ENCODE measurements around the gene METRNL.
"Not testable (repeated sequence)": the region's sequence is repeated elsewhere in the genome, so short reads cannot be mapped to it uniquely, and the experiment has no call there.

The METRNL gene, protein sequence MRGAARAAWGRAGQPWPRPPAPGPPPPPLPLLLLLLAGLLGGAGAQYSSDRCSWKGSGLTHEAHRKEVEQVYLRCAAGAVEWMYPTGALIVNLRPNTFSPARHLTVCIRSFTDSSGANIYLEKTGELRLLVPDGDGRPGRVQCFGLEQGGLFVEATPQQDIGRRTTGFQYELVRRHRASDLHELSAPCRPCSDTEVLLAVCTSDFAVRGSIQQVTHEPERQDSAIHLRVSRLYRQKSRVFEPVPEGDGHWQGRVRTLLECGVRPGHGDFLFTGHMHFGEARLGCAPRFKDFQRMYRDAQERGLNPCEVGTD

DNA sequence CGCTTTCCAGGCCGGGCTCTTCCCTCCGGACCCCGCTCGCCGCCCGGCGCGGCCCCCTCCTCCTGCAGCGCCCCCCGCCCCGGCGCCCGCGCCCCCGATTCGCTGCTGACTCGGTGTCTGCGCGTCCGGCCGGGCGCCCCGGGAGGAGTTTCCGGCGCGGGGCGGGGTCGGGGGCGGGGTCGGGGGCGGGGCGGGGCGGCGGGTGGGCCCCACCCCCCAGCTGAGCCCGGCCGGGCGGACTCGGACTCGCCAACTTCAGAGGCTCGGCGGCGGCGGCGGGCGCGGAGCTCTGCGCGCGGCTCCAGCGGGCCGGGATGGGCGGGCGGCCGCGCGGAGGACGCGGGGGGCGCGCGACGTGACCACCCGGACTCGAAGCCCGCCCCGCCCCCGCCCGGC, at the start of gene METRNL:
METRNL (plus strand) TSS at position 258 of the 396 bp plus-strand sequence. CDS start 207 bp downstream, outside the sequence.
- DNase-seq: peak; percentile 64

DNA sequence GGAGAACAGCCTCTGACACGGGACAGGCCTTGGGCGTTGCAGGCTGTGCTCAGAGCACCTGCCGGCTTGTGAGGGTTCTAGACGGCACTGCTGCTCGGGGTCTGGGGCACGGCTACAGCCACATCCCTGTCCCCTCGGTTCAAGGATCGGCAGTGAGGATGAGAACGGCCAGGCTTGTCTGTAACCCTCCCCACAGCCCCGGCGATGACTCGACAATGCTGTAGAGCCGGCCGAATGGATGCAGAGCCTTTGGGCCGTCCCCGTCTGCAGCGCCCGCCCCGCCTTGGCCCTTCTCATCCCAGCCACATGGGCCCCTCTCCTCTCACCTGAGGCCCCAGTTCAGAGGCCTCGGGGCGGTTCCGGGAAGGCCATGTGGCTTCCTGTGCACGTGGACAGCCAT, 49.0 kb upstream of the METRNL start:
- no peak for DNase-seq

DNA sequence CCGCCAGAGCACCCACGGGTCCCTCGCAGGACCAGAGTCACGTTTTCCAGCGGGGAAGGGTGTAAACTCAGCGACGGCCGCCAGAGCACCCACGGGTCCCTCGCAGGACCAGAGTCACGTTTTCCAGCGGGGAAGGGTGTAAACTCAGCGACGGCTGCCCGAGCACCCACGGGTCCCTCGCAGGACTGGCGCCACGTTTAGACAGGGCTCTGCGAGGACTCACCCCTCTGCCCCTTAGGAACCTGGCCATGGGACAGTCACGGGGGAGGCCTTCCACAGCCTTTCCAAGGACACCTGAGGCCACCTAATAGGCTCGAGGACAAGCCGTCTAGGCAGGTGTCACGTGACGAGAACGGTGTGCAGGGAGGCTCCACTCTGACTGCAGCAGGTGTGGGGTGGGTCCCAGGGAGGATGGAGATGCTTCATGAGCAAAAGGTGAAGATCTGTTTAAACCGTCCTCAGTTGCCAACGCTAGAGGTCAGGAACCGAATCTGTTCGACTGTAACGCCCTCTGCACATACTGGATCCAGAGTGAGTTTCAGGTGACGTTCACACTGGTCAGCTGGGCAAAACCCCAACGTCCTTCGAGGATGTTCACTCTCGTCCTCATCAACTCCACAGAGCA, 48.0 kb upstream of the METRNL start:
- DNase-seq: no peak

DNA sequence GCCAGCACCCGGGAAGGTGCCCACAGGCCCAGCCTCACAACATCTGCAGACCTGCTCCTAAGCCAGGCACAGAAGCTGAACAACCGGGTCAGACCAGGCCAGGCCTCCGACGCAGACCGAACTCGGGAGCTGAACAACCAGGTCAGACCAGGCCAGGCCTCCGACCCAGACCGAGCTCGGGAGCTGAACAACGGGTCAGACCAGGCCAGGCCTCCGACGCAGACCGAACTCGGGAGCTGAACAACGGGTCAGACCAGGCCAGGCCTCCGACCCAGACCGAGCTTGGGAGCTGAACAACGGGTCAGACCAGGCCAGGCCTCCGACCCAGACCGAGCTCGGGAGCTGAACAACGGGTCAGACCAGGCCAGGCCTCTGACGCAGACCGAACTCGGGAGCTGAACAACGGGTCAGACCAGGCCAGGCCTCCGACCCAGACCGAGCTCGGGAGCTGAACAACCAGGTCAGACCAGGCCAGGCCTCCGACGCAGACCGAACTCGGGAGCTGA, 47.4 kb upstream of the METRNL start:
- DNase-seq: not testable (repeated sequence)

DNA sequence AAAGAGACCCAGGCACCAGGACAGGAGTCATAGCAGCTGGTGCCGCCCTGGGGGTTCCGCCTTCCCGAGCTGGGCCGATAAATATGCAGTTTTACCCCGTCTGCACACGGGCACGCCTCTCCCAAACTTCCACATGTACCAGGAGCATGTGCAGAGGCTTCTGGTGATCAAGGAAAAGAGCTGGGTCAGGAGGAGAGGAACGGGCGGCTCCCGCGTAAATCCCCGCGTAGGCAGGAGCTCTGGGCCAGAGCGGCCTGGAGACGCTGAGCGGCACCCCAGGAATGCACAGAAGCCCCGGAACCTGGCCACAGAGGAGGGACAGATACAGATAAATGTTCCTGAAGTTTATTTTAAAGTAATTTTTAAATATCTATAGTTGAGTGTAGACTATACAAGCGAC, 46.6 kb upstream of the METRNL start:
- DNase-seq: no peak

DNA sequence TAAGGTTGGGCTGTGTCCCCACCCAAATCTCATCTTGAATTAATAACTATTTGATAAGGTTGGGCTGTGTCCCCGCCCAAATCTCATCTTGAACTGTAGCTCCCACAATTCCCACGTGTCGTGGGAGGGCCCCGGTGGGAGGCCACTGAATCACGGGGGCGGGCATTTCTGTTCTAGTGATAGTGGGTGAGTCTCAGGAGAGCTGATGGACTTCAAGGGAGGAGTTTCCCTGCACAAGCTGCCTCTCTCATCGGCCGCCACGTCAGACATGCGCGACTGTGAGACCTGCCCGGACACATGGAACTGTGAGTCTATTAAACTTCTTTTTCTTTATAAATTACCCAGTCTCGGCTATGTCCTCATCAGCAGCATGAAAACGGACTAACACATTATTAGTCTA, 44.9 kb upstream of the METRNL start:
- no peak for DNase-seq

DNA sequence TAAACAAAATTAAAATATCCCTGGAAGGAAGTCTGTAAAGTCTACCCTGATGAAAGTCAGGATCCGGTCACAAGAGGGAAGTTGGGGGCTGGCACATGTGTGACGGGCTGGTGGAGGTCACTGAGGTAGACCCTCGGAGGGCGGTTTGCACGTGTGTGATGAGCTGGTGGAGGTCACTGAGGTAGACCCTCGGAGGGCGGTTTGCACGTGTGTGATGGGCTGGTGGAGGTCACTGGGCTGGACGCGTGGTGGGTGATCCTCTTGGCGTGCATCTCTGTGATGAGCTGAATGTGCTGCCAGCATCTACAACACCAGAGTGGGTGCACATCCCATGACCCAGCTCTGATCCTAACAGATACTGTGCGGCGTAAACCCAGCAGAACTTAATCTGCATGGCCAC, 43.7 kb upstream of the METRNL start:
- no peak for DNase-seq

DNA sequence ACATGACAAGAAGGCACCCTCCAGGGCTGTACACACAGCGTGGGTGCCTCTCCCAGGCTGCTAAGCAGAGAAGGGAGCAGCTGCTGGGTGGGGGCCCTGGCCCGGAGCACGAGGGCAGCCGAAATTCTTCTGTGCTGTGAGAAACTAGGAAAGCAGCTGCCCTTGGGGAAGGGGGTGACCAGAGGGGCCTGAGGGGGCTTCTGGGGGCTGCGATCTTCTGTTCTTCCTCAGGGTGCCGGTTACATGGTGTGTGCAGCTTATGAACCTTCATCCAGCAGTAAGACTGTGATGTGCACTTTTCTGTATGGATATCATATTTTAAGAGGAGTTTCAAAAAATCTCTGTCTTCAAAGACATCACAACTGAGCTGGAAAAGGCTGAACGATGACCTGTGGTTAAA, 43.2 kb upstream of the METRNL start:
- no peak for DNase-seq

DNA sequence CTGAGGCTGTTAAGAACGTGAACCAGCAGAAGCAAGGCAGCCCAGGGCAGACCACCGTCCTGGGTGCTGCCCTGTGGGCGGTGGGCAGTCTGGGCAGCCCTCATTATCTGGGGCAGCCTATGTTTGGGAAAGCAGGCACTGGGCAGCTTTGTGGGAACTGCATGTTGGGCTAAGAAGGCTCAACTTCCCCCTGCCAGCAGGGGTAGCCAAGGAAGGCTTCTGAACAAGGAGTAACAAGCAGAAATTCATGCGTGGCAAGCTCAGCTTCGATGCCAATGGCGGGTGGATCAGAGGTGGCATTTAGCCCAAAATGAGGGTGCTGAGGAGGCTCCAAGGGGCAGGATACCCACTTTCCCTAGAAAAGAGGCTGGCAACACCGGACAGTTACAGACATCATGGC, 42.7 kb upstream of the METRNL start:
- DNase-seq: no peak

DNA sequence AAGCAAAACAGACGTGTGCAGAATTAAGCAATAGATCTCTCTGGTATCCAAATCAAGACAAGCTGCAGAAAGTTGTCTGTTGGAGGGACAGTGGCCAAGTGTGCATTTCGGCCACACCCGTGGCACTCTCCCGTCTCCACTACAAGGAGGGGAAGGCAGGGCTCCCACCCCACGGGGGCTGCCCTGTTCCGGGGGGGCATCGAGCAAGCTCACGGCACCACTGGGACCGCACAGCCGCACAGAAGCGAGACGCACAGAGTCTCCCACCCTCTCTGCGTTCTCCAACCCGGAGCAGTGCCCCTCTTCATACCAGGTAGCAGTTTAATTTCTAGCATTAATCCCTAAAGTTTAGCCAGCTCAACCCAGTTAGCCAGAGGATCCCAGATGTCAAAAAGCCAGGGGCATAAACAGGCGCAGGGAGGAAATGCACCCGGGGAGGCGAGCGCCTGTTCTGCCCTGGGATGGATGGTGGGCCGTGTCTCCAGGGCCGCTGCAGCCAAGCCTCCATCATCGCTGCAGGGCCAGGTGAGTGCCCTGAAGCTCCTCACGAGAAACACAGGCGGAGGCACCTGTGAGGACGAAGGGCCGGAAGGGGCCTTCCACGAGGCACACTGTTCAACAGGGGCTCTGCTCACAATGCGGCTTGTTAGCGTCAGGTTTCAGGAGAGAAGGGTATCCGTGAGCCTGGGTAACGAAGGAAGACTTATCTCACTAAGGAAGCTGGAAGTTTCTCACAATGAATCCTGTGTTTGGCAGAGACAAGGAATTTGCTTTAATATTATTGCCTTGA, 42.1 kb upstream of the METRNL start:
- no peak for DNase-seq

DNA sequence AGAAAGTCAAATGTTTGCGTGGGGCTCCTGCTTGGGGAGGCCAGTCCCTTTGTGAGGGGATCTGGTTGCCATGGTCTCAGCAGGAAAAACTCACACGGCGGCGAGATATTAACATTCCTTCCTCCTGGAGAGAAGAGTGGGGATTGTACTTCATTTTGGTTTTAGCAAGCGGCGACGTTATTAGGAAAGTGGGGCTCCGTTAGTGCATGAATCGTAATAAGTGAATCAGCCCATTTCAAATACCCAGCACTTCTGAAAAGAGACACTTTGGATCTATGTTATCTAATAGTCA, 41.6 kb upstream of the METRNL start:
- no peak for DNase-seq

DNA sequence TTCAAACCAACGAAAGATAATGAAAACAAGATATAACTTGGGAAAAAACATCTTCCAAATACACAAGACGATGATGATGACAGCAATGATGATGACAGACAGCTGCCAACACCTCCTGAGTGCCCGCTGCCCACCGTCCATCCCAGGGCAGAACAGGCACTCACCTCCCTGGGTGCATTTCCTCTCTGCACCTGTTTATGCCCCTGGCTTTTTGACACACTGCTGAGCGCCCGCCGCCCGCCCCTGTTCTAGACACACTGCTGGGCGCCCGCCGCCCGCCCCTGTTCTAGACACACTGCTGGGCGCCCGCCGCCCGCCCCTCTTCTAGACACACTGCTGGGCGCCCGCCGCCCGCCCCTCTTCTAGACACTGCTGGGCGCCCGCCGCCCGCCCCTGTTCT, 40.4 kb upstream of the METRNL start:
- DNase-seq: not testable (repeated sequence)

DNA sequence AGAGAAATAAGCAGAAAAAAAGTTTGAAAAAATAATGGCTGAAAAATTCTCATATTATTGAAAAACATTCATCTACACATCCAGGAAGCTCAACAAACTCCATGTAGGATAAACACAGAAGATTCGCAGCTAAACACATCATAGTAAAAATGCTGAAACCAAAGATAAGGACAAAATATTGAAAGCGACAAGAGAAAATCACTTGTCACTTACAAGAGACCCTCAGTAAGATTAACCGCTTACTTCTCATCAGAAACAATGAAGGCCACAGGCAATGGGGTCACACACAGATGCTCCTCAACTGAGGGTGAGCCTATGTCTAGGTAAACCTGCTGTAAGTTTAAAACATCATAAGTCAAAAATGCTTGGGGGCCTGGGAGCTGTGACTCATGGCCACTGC, 38.1 kb upstream of the METRNL start:
- no peak for DNase-seq

DNA sequence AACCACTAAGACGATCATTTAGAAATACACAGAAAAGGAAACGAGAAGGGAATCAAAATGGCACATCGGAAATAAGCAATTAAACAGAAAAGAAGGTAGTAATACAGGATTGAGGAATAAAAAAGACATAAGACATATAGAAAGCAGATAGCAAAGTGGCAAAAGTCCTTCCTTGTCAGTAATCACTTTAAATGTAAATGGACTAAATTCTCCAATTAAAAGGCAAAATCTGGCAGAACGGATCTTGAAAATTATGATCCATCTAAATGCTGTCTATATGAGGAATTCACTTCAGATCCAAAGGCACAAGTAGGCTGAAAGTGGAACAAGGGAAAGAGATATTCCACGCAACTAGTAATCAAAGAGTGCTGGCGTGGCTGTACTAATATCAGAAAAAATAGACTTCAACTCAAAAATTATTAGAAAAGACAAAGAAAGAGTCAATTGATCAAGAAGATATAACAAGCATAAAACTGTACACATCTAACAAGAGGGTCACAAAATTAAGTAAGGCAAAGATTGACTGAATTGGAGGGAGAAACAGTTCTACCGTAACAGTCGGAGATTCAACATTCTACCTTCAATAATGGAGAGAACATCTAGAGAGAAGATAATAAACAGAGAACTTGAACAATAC, 36.8 kb upstream of the METRNL start:
- no peak for DNase-seq

DNA sequence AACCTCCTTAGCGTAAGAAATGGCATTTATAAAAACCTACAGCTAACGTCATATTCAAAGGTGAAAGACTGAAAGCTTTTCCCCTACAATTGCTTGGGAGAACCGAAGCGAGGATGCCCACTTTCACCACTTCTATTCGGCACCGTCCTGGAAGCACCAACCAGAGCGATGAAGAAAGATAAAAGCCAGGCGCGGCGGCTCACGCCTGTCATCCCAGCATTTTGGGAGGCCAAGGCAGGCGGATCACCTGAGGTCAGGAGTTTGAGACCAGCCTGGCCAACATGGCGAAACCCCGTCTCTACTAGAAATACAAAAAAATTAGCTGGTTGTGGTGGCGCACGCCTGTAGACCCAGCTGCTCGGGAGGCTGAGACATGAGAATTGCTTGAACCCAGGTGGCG, 34.9 kb upstream of the METRNL start:
- DNase-seq: not testable (repeated sequence)

DNA sequence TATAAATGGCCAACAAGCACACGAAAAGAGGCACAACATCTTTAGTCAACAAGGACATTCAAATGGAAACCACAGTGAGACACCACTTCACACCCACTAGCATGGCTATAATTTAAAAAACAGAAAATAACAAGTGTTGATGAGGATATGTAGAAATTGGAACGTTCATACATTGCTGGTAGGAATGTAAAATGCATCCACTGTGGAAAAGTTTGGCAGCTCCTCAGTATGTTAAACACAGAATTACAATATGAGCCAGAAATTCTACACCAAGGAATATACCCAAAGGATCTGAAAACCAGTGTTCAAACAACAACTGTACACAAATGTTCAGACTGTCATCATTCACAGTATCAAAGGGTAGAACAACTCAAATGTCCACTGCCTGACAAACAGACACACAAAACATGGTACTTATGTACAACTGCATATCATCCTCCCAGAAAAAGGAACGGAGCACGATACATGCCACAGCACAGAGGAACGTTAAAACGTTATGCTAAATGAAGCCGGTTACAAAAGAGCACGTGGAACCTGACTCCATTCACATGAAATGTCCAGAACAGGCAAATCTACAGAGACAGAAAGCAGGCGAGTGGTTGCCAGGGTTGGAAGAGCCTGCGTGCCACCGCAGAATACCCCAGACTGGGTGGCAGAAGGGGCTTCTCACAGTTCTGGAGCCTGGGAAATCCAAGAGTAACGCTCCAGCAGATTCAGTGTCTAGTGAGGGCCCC, 32.8 kb upstream of the METRNL start:
- DNase-seq: no peak

DNA sequence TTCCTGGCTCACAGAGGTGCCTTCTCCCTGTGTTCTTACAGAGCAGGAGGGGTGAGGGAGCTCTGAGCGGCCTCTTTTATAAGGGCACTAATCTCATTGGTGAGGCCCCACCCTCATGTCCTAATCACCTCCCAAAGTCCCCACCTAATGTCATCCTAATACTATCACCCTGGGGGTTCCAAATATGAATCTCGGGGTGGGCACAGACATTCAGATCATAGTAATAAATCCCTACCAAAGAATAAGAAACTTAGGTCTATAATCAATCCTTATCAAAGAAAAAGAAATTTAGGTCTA, 32.3 kb upstream of the METRNL start:
- no peak for DNase-seq

DNA sequence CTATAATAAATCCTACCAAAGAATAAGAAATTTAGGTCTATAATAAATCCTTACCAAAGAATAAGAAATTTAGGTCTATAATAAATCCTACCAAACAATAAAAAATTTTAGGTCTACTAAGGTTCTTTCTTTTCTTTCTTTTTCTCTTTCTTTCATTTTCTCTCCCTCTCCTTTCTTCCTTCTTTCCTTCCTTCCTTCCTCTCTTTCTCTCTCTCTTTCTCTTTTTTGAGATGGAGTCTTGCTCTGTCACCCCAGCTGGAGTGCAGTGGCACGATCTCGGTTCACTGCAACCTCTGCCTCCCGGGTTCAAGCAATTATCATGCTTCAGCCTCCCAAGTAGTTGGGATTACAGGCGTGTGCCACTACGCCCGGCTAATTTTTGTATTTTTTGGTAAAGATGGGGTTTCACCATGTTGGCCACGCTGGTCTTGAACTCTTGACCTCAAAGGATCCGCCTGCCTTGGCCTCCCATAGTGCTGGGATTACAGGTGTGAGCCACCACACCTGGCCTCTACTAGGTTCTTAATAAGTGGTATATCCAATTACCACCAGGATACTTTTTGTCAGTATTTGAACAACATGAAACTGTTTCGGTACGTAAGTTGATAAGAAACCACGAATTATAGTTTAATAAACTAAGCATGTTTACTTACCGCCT, 31.5 kb upstream of the METRNL start:
- DNase-seq: not testable (repeated sequence)

DNA sequence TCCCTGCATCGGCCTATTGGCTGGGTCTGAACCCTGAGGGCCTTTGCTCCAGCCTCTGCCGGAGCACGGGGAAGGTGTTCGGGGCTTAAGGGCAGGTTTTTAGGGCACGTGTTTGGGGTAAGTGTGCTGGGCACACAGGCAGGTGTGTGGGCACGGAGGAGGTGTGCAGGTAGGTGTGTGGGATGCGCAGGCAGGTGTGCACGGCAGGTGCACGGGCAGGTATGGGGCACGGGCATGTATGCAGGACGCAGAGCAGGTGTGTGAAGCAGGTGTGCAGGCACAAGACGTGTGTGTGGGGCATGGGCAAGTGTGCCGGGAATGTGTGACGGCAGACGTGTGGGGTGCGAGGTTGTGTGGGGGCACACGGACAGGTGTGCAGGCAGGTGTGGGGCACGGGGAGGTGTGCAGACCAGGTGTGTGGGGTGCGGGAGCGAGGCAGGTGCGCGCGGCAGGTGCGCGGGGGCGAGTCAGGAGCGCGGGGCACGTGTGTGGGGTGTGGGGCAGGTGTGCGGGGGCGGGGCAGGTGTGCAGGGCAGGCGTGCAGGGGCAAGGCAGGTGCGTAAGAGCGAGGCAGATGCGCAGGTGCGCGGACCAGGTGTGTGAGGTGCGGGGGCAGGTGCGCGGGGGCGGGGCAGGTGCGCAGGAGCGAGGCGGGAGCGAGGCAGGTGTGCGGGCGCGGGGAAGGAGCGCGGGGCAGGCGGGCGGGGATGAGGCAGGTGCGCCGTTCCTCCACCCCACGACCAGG, 28.6 kb upstream of the METRNL start:
- DNase-seq: no peak

DNA sequence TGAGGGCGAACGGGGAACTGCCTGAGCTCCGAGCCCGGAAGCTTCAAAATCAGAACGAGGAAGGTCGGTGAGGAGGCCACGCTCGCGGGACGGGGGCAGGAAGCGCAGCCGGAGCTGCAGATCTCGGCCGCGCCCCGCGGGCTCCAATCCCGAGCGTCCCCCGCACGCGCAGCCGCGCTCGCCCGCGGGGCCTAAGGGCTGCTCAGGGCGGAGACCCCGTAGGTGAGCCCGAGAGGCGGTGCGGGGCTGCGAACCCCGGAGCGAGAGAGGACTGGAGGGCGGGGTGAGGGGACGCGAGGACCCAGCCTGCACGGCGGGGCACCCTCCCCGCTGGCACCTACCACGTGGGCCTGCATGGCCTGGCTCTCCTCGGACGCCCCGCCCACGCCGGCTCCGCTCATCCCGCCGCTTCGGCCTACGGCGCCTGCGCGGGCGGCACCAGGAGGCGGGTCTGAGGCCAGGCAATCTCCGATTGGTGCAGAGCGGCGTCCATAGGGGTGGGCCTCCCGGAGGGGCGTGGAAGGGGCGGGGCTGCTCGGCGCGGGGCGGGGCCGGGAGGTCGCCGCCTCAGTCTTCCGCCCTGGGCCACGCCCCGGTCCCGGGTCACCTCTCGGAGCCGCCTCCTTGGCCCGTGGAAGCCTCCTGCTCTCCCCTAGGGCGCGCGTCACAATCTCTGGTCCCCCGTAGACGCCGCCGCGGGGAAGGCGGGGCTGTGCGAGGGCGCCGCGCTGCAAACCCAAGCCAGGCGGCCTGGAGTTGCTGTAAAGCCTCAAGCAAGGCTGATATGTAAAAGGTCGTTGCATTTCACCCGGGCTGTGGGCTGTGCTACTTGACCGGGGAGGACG, 27.8 kb upstream of the METRNL start:
- DNase-seq: peak; percentile 98

DNA sequence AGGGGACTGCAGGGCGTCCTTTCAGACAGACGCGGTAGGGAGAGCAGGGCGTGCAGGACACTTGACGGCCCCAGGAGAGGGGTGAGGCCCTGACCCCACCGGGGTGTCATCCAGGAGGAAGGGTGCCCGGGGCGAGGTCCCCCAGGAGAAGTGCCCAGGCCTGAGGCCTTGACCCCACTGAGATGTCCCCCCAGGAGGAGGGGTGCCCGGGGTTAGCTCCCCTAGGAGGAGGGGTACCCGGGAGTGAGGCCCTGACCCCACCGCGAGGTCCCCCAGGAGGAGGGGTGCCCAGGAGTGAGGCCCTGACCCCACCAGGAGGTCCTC, 27.2 kb upstream of the METRNL start:
- no peak for DNase-seq

All from stimulated activated CD4-positive, alpha-beta T cell treated with anti-CD3 and anti-CD28 coated beads, Interleukin-1b, Interleukin-23, amount 100 ng/mL, for 48 hours (primary cell).